Measurements from ENCODE around the gene NCAPD2. TPM values are rescaled to one million over a fixed set of nuclear protein-coding genes. Genes with fewer than 3 reads are reported as not detected.

Gene NCAPD2
- total and polyA plus RNA-seq, 2 of the 4 experiments (the other 2 are of a cell fraction), result 35.6 to 57.9 TPM

DNA sequence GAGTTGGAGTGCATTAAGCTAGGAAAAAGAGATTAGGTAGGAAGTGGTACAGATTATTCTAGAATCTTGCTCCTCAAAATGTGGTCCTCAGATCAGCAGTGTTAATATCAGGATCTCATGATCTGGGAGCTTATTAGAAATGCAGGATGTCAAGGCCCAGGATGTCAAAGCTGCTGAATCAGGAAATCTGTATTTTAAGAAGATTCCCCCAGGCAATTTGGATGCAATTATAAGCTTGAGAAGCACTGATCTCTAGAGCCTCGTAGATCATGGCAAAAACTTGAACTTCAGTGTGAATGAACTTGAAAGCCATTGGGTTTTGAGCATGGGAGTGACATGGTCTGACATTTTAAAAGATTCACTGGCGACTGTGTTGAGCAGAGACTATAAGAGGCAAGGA lies 6.6 kb downstream of the NCAPD2 start:
- Histone ChIP-seq H2AK9ac (replicated peaks; ENCODE audit: low read depth, low read length, poor library complexity) (no peak overlapping the region), H3K4me3 (ENCODE audit: insufficient read depth, low read depth, low read length) (no peak overlapping the region), H3K4me1 (ENCODE audit: control insufficient read depth, insufficient read depth, low read length) (no peaks in the 10 kb centered on the region), H4K5ac (ENCODE audit: low read depth, low read length) (no peak overlapping the region), H4K20me1 (ENCODE audit: insufficient read depth, low read length) (no peaks in the 10 kb centered on the region), H2BK120ac (ENCODE audit: low read depth, low read length) (no peak overlapping the region), H3K9me1 (ENCODE audit: insufficient read depth, low read length) (peaks cover 3% of the 10 kb centered on the region; the same call in 1 of the 2 replicates), H3K9ac (ENCODE audit: low read depth, low read length) (no peak overlapping the region), H2AK5ac (ENCODE audit: low read depth, low read length) (no peak overlapping the region), H3K36me3 (ENCODE audit: control insufficient read depth, insufficient read depth, low read length) (peaks cover 13% of the 10 kb centered on the region), H3K27ac (ENCODE audit: insufficient read depth, low read length) (no peak overlapping the region), H3K18ac (ENCODE audit: low read depth, low read length) (no peak overlapping the region), H2BK20ac (ENCODE audit: low read depth, low read length) (no peak overlapping the region), H3K4ac (ENCODE audit: low read depth, low read length) (no peak overlapping the region), H4K91ac (ENCODE audit: insufficient read depth, low read depth, low read length) (no peak overlapping the region), H3K4me2 (ENCODE audit: low read depth, low read length) (no peak overlapping the region), H3K56ac (ENCODE audit: extremely low read depth, insufficient read depth, low read length) (no peak overlapping the region), H3K27me3 (ENCODE audit: control insufficient read depth, insufficient read depth, low read length) (no peaks in the 10 kb centered on the region), H2BK15ac (ENCODE audit: low read depth, low read length) (no peak overlapping the region), H2BK5ac (ENCODE audit: low read depth, low read length, poor library complexity, severe bottlenecking) (no peak overlapping the region), H3K14ac (replicated peaks; ENCODE audit: low read depth, low read length) (no peak overlapping the region), H3K9me3 (ENCODE audit: control insufficient read depth, insufficient read depth, low read length) (no peaks in the 10 kb centered on the region), H3K23ac (ENCODE audit: low read depth, low read length) (no peak overlapping the region; the same call in 1 of the 2 replicates), H3K79me1 (ENCODE audit: low read depth in 1 of 2, low read length in 2 of 2) (peaks cover 35 to 60% of the 10 kb centered on the region in 2 experiments), H2AFZ (replicated peaks; ENCODE audit: low read length, poor library complexity) (no peak overlapping the region), H4K8ac (ENCODE audit: low read depth in 2 of 2, low read length in 2 of 2) (no peak overlapping the region)
- DNase-seq (no peak), ATAC-seq (ENCODE audit: low read depth) (no peak)
- TF ChIP-seq RFX5 (IDR thresholded peaks at IDR 0.05; ENCODE audit: low read depth, low read length) (no peak), NFE2L2 (IDR thresholded peaks at IDR 0.05; ENCODE audit: low read depth, low read length) (no peak), SMC3 (IDR thresholded peaks at IDR 0.05; ENCODE audit: low read depth, low read length) (no peak)
- intact Hi-C loops (cut with micrococcal nuclease) (no loop called here), in situ Hi-C loops (cut with MboI; ENCODE audit: low sequenced_read_pairs) (no loop called here), dilution Hi-C loops (cut with HindIII; ENCODE audit: low sequenced_read_pairs, unreplicated experiment) (no loop called here)
- CTCF ChIA-PET, result interaction anchor here (0.7 kb wide), 1 partner anchor 36 kb away, joined by 3 read pairs; no protein-coding TSS in a partner anchor
- WGBS, 2 experiments (ENCODE audit: extremely low coverage in 2 of 2, insufficient read length in 1 of 2), result no CpG with 5 or more reads among the region's 2 CpGs
- no TSS peak for BruUV-seq (replicated peaks)
- POLR2A ChIA-PET (ENCODE audit: unreplicated experiment), result no interaction called here
